ENCODE data around the gene THSD7B.
"Not testable (repeated sequence)": the region's sequence is repeated elsewhere in the genome, so short reads cannot be mapped to it uniquely, and the experiment has no call there.

Gene THSD7B

GRCh38 chr2:137093116-137093515, 327.8 kb downstream of the THSD7B start:
- no peaks in the 10 kb centered on the region for H3K9me3 Mint-ChIP-seq
- H3K4me3 Mint-ChIP-seq, result no peak overlapping the region
- H3K4me1 Mint-ChIP-seq, result no peaks in the 10 kb centered on the region
- no peak overlapping the region for H3K27ac Mint-ChIP-seq
- H3K36me3 Mint-ChIP-seq (ENCODE audit: low read depth), result no peaks in the 10 kb centered on the region
- H3K27me3 Mint-ChIP-seq (ENCODE audit: low read depth), result no peaks in the 10 kb centered on the region
- TF ChIP-seq, protein P1, sequence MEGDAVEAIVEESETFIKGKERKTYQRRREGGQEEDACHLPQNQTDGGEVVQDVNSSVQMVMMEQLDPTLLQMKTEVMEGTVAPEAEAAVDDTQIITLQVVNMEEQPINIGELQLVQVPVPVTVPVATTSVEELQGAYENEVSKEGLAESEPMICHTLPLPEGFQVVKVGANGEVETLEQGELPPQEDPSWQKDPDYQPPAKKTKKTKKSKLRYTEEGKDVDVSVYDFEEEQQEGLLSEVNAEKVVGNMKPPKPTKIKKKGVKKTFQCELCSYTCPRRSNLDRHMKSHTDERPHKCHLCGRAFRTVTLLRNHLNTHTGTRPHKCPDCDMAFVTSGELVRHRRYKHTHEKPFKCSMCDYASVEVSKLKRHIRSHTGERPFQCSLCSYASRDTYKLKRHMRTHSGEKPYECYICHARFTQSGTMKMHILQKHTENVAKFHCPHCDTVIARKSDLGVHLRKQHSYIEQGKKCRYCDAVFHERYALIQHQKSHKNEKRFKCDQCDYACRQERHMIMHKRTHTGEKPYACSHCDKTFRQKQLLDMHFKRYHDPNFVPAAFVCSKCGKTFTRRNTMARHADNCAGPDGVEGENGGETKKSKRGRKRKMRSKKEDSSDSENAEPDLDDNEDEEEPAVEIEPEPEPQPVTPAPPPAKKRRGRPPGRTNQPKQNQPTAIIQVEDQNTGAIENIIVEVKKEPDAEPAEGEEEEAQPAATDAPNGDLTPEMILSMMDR (IDR thresholded peaks at IDR 0.05; ENCODE audit: unreplicated experiment in 3 of 3), result no peak

- no peaks in the 10 kb centered on the region for H3K36me3 Mint-ChIP-seq (ENCODE audit: low read depth)
- peaks cover 3% of the 10 kb centered on the region for H3K9me3 Mint-ChIP-seq
- H3K4me3 Mint-ChIP-seq, result no peak overlapping the region
- TF ChIP-seq, protein P1 (IDR thresholded peaks at IDR 0.05; ENCODE audit: unreplicated experiment in 3 of 3), result no peak
- no peaks in the 10 kb centered on the region for H3K4me1 Mint-ChIP-seq
- no peak overlapping the region for H3K27ac Mint-ChIP-seq
- H3K27me3 Mint-ChIP-seq (ENCODE audit: low read depth), result no peaks in the 10 kb centered on the region
Measured at GRCh38 chr2:137096187-137096586, 330.8 kb downstream of the THSD7B start.

- Mint-ChIP-seq H3K36me3 (ENCODE audit: low read depth) (no peaks in the 10 kb centered on the region), H3K27me3 (ENCODE audit: low read depth) (no peaks in the 10 kb centered on the region), H3K27ac (no peak overlapping the region), H3K4me1 (no peaks in the 10 kb centered on the region), H3K4me3 (no peak overlapping the region), H3K9me3 (peaks cover 3% of the 10 kb centered on the region)
- TF ChIP-seq, protein P1 (IDR thresholded peaks at IDR 0.05; ENCODE audit: unreplicated experiment in 3 of 3), result no peak
Measured at GRCh38 chr2:137096693-137097092, 331.3 kb downstream of the THSD7B start.

- H3K27ac Mint-ChIP-seq; H3K4me3 Mint-ChIP-seq; H3K27me3 Mint-ChIP-seq (ENCODE audit: low read depth); H3K36me3 Mint-ChIP-seq (ENCODE audit: low read depth); H3K4me1 Mint-ChIP-seq: not testable (repeated sequence)
- H3K9me3 Mint-ChIP-seq, result peaks cover 24% of the 10 kb centered on the region
Measured at GRCh38 chr2:137101814-137102213, 336.5 kb downstream of the THSD7B start.

- H3K9me3 Mint-ChIP-seq, result peaks cover 14% of the 10 kb centered on the region
- no peak overlapping the region for H3K27ac Mint-ChIP-seq
- peaks cover 9% of the 10 kb centered on the region for H3K27me3 Mint-ChIP-seq (ENCODE audit: low read depth)
- no peak overlapping the region for H3K4me3 Mint-ChIP-seq
- TF ChIP-seq, protein P1 (IDR thresholded peaks at IDR 0.05; ENCODE audit: unreplicated experiment in 3 of 3), result no peak
- no peaks in the 10 kb centered on the region for H3K36me3 Mint-ChIP-seq (ENCODE audit: low read depth)
- H3K4me1 Mint-ChIP-seq, result no peaks in the 10 kb centered on the region
Measured at GRCh38 chr2:137107904-137108303, 342.6 kb downstream of the THSD7B start.

- peaks cover 6% of the 10 kb centered on the region for H3K4me1 Mint-ChIP-seq
- no peak overlapping the region for H3K27ac Mint-ChIP-seq
- peaks cover 3% of the 10 kb centered on the region for H3K27me3 Mint-ChIP-seq (ENCODE audit: low read depth)
- H3K36me3 Mint-ChIP-seq (ENCODE audit: low read depth), result no peaks in the 10 kb centered on the region
- H3K4me3 Mint-ChIP-seq, result no peak overlapping the region
- TF ChIP-seq, protein P1 (IDR thresholded peaks at IDR 0.05; ENCODE audit: unreplicated experiment in 3 of 3), result no peak
- H3K9me3 Mint-ChIP-seq, result no peaks in the 10 kb centered on the region
Measured at GRCh38 chr2:137111896-137112295, 346.6 kb downstream of the THSD7B start.

All from nephron (organoid).